ENCODE measurements around the gene RHOBTB3.

RHOBTB3 gene

GRCh38 chr5:95731571-95732554 is 727 bp downstream of the RHOBTB3 start:
- peak; percentile 61 for DNase-seq (ENCODE audit: low spot score)

GRCh38 chr5:95733107-95733665 is 2.0 kb downstream of the RHOBTB3 start:
- no peak for DNase-seq (ENCODE audit: low spot score)

DNA sequence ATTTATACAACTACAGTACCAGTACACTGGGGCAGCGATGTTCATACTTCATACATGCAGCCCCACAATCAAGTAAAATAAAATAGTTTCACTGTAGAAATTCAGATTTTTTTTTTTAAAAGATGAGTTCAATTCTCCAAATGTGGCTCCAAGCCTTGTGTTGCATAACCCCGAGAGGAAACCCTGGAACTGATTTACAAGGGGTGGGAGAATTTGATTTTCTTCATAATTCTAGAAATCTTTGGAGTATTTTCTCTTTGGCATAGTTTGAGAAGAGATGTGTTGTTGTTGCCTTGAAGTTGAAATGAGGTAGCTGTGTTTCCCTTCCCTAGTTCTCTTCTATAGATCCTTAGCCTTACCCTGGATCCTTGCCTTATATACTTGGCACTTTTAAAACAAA is 3.1 kb downstream of the RHOBTB3 start:
- DNase-seq (ENCODE audit: low spot score) = no peak

GRCh38 chr5:95734906-95735305 is 3.8 kb downstream of the RHOBTB3 start:
- DNase-seq (ENCODE audit: low spot score) = peak; percentile 59

DNA sequence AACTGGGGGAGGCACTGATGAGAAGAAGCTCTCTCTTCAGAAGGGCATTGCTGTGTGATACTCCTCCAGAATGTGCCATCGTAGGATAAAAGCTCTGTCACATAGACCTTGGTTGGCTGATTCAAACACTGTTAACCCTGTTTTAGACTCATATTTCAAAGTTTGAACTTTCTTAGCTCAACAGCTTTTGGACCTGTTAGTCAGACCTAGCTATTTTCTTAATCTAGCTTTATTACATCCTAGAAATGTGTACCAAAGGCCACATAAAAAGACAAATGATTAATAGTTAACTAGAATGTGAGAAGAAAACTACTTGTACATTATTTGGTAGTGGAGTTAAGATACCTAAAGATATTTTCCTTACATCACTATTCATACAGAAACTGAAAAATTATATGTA is 4.3 kb downstream of the RHOBTB3 start:
- no peak for DNase-seq (ENCODE audit: low spot score)

DNA sequence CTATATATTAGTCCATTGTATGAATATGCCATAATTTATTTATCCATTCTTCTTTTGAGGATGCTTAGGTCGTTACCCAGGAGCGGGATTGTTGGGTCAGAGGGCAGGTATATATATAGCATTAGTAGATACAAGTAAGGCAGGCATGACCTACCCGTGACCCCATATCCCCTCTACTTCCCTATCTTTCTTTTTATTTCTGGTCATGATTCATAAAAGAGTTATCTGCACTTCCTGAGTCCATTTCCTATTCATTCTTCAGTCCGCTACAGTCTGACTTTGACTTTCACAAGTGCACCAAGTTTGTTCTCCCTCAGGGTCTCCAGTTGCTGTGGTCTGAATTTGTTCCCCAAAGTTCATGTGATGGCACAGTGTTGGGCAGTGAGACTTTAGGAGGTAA is 6.9 kb downstream of the RHOBTB3 start:
- no peak for DNase-seq (ENCODE audit: low spot score)

DNA sequence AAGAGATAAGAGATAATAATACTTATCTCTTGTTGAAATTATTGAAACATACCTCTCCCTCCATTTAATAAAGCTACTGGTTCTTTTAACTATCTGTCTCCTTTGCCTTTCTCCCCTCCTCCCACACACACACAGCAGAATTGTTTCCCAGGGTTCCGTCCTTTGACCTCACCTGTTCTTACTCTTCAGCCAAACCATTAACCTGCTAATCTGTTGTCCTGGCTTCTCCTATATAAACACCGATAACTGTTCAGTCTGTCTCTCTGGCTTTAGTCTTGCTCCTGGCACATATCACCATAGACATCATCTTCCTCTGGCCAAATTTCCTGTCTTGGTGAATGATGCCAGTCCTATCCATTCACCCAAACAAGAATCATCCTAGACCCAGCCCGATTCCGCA is 7.7 kb downstream of the RHOBTB3 start:
- DNase-seq (ENCODE audit: low spot score) = no peak

GRCh38 chr5:95739857-95740256 is 8.7 kb downstream of the RHOBTB3 start:
- DNase-seq (ENCODE audit: low spot score) = no peak

DNA sequence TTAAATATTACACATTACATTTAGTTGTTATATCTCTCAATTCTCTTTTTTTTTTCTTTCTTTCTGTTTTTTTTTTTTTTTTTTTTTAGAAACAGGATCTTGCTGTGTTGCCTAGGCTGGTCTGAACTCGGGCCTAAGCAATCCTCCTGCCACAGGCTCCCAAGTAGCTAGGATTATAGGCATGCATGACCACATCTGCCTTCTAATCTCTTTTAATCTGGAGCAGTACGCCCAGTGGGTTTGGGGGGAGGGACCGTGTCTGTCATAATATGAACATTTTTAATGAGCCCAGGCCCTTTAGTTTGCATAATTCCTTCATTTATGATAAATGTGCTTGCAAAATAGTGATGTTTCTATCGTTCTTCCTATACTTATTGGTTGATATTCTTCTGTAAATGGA is 10.3 kb downstream of the RHOBTB3 start:
- DNase-seq (ENCODE audit: low spot score) = no peak

GRCh38 chr5:95743232-95743631 is 12.1 kb downstream of the RHOBTB3 start:
- DNase-seq (ENCODE audit: low spot score) = no peak

DNA sequence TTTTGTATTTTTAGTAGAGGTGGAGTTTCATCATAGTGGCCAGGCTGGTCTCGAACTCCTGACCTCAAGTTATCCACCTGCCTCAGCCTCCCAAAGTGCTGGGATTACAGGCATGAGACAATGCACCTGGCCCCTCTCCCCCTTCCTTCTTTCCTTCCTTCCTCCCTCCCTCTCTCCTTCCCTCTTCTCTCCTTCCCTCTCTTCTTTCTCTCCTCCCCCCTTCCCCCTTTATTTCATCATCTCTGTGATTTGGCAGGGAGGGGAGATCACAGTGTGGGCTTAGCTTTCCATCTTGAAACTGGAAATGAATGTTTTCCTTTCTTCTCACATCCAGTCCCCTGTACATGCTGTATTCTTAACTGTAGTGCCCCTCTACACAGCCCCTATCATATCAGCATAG is 12.7 kb downstream of the RHOBTB3 start:
- no peak for DNase-seq (ENCODE audit: low spot score)

- no peak for DNase-seq (ENCODE audit: low spot score)
These were observed 15.1 kb downstream of the RHOBTB3 start for GRCh38 chr5:95746194-95746593.

DNA sequence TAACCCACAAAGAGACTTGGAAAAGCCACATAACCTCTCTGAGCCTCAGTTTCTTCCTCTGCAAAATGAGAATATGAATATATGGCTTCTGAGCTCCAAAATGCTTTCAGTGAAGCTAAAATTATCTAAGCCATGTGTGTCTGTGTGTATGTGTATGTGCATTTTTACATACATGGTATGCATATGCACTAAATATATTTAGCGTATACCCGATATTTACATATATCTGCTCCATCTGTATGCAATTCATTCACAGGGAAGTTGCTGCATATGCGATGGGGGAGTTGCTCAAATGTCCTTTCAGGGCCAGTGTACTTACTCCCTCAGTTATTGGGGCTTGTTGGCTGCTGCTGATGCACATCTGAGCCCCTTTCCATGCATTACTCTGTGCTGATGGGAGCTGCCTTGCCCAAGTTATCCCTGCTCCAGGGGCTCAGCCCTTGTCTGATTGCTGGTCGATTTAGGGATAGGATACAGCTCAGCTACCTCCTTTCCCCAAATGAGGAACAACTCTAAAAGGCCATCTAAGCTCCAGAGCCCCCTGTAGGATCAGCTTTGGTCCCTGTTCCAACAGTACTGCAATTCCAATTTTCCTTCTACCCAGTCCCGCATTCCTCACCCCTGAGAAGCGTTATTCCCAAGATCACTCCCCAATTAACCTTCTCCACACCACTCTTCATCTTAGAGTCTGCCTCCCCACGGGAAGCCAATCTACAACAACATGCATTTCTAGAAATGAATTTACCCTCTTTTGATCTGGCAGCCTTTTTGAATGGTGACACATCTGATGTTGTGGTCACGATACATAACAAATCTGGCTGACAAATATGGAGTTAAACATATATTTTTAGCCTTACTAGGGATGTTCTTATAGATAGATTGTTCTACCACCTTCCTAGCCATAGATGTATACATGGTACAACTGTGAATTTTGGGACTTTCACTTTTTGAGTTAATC is 15.9 kb downstream of the RHOBTB3 start:
- DNase-seq (ENCODE audit: low spot score) = no peak

- no peak for DNase-seq (ENCODE audit: low spot score)
These were observed 17.0 kb downstream of the RHOBTB3 start for GRCh38 chr5:95748133-95748532.

- DNase-seq (ENCODE audit: low spot score) = no peak
These were observed 23.4 kb downstream of the RHOBTB3 start for GRCh38 chr5:95754545-95754944.

GRCh38 chr5:95759005-95759404 is 27.9 kb downstream of the RHOBTB3 start:
- no peak for DNase-seq (ENCODE audit: low spot score)

- no peak for DNase-seq (ENCODE audit: low spot score)
These were observed 28.5 kb downstream of the RHOBTB3 start for GRCh38 chr5:95759634-95760033.

DNA sequence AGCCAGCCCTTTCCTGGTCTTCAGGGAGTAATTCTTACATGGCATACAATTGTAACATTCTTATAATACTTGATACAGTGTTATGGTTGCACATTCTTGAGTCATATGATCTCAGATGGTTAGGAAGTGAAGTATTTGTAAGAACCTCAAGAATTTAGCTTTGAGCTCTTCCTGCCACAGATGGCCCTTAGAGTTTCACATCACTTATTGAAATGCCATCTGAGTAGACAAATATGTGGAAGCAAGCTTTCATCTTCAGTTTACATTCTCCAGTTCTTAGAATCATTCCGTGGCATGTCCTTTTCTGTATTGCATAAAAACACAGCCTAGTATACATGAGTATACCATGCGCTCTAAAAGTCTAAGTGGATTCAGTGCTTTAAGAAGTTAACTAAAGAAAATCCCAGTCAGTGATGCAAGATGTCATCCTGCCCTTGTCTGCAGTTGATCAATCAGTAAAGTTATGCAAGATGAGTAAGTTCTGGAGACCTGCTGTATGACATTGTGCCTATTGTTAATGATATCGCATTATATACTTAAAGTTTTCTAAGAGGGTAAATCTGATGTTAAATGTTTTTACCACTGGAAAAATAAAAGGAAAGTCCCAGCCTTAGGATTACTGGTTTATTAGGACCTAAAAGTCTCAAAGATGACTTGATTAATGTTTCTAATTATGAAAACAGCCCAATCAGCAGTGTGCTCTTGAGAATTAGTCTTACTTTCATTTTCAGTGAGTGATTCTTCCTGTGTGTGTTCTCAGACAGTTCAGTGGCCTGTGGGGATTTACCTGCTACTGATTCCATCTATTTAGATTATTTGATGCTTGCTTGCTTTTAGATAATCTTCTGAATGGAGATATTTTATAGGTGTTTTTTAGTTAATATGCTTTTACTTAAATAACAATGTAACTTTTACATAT is 29.4 kb downstream of the RHOBTB3 start:
- no peak for DNase-seq (ENCODE audit: low spot score)

GRCh38 chr5:95761771-95762651 is 30.9 kb downstream of the RHOBTB3 start:
- DNase-seq (ENCODE audit: low spot score) = no peak

- DNase-seq (ENCODE audit: low spot score) = no peak
These were observed 31.5 kb downstream of the RHOBTB3 start for GRCh38 chr5:95762652-95763041.
